Adrenal gland (tissue), 12 donors: Measurements from ENCODE around the gene ITGA2. TPM values are rescaled to one million over a fixed set of nuclear protein-coding genes. Genes with fewer than 3 reads are reported as not detected.

ENCODE experiments used
- DNase-seq, 7 donors: peaks; one replicate each; pipeline ENCODE4 v3.0.0-alpha.2; 2019 to 2020
- H3K27ac ChIP-seq, 5 donors: fragments of 200-600 bp; sonication (generic) in 4 of 5; 1 replicate in 3 of 5; 2 replicates in 2 of 5; pipeline versions ENCODE4 v1.5.1 to v1.8.0; 2016 to 2020; ENCODE audit warnings: mild to moderate bottlenecking in 1 of 5
- H3K27me3 ChIP-seq: fragments of 200-600 bp; 2 replicates; pipeline ENCODE4 v1.8.0; 2021
- H3K36me3 ChIP-seq, 2 donors: fragments of 200-600 bp; replicated peaks in 1 of 2; 1 replicate in 1 of 2; 2 replicates in 1 of 2; pipeline versions ENCODE4 v1.5.1 to v1.8.0; 2018 to 2022
- H3K4me1 ChIP-seq, 2 donors: fragments of 200-600 bp; replicated peaks in 1 of 2; 1 replicate in 1 of 2; 2 replicates in 1 of 2; pipeline versions ENCODE4 v1.5.1 to v1.8.0; 2018 to 2021
- H3K4me3 ChIP-seq, 4 donors: fragments of 200-600 bp; sonication (generic) in 3 of 4; one replicate each; pipeline ENCODE4 v1.5.1; 2016 to 2018
- H3K9me3 ChIP-seq, 3 donors: fragments of 200-600 bp; sonication (generic) in 1 of 3; replicated peaks in 1 of 3; 1 replicate in 2 of 3; 2 replicates in 1 of 3; pipeline versions ENCODE4 v1.5.1 to v1.8.0; 2016 to 2021
- POLR2A ChIP-seq, 2 donors: fragments of 450-650 bp; IDR thresholded peaks; one replicate each; pipeline ENCODE4 v1.6.1; 2017; ENCODE audit warnings: antibody characterized with exemption in 2 of 2, mild to moderate bottlenecking in 2 of 2, moderate library complexity in 1 of 2
- WGBS, 4 donors: extraction: QIAGEN DNeasy Blood & Tissue Kit in 2 of 4; methylation state at CpG; one replicate each; pipeline versions ENCODE4 v1.1.5 to v1.1.7; 2013 to 2017; 5-methylcytosine and 5-hydroxymethylcytosine counted together
- intact Hi-C, 2 donors: fragments of 100-400 bp; cut with DNase I; formaldehyde crosslinking; loops; one replicate each; pipeline versions ENCODE4 v1.14.1 to v1.15.0; 2022 to 2023
- polyA plus RNA-seq, 3 donors: library from polyadenylated mRNA; stranded (reverse); fragments of 200-250 nt in 2 of 3; fragments of 350-450 nt in 1 of 3; fragmentation: Illumina TruSeq in 1 of 3; extraction: RNeasy Lipid Tissue Mini Kit (QIAGEN cat#74804) in 1 of 3; gene quantifications; one replicate each; pipeline ENCODE4 v1.2.3, GENCODE V29; 2013 to 2014
- total RNA-seq, 9 donors: library from RNA; depleted of rRNA in 4 of 9; stranded (reverse); fragments of >200 nt in 4 of 9; fragments of 120-200 nt in 1 of 9; fragmentation: NEBNext Ultra II Directional in 1 of 9; extraction: Animal tissue kit (Norgen Biotek cat#: 25700) in 1 of 9; gene quantifications; one replicate each; pipeline versions ENCODE4 v1.1.0 to v1.2.4, GENCODE V29; 2013 to 2023
- TF ChIP-seq, protein P1 (sequence below), 6 experiments: fragments of 450-650 bp in 4 of 6; fragments of 200-600 bp in 2 of 6; sonication (generic) in 1 of 6; IDR thresholded peaks; 1 replicate in 5 of 6; 2 replicates in 1 of 6; pipeline versions ENCODE4 v1.5.1 to v1.8.0; 2016 to 2021; ENCODE audit warnings: antibody characterized with exemption in 6 of 6, mild to moderate bottlenecking in 2 of 6, moderate library complexity in 1 of 6
- donor health status: healthy with polysubstance abuse.
- donor health status: Bipolar disorder and iron deficiency.
- donor health status: DM: yes; HTN: yes; CAD: no.
- donor health status: DM: no; HTN: no; CAD: no.
- donor health status: DM: no; HTN: no; CAD: no.
- donor health status: DM: yes; HTN: yes; CAD: no.

ITGA2 gene
- total and polyA plus RNA-seq, 12 donors: 1.8 to 127 (median 20.8) TPM

DNA sequence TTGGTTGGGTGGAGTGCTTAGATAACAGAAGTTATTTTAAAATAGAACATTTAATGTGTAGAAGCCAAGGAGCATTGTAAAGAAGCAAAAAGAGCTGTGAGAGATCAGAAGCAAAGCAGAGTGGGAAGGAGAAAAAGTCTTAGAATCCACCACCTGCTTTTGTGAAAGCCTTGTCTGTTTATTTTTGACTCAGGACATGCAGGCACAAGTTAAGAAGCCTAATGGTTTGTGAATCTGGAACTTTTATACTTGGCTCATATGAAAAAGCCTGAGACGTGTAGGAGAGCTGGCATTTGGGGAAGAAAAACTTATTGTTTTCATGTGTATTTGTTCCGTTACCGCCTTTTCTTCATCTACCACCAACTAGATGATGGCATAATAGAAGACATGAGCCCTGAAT is 38.5 kb upstream of the ITGA2 start:
- peaks cover 0 to 26% of the 10 kb centered on the region in 2 donors for H3K4me1 ChIP-seq
- no peak overlapping the region for H3K27ac ChIP-seq
- 85 to 94% (median 87%) methylated on average over 3 of the region's 3 CpGs for WGBS, 4 donors
- no peaks in the 10 kb centered on the region for H3K9me3 ChIP-seq
- TF ChIP-seq, protein P1, sequence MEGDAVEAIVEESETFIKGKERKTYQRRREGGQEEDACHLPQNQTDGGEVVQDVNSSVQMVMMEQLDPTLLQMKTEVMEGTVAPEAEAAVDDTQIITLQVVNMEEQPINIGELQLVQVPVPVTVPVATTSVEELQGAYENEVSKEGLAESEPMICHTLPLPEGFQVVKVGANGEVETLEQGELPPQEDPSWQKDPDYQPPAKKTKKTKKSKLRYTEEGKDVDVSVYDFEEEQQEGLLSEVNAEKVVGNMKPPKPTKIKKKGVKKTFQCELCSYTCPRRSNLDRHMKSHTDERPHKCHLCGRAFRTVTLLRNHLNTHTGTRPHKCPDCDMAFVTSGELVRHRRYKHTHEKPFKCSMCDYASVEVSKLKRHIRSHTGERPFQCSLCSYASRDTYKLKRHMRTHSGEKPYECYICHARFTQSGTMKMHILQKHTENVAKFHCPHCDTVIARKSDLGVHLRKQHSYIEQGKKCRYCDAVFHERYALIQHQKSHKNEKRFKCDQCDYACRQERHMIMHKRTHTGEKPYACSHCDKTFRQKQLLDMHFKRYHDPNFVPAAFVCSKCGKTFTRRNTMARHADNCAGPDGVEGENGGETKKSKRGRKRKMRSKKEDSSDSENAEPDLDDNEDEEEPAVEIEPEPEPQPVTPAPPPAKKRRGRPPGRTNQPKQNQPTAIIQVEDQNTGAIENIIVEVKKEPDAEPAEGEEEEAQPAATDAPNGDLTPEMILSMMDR (IDR thresholded peaks at IDR 0.05): no peak
- TF ChIP-seq POLR2A (IDR thresholded peaks at IDR 0.05): no peak
- intact Hi-C loops: loop anchor here (5.0 kb wide), 2 partner anchors 142 to 147 kb away; no protein-coding TSS in a partner anchor
- H3K4me3 ChIP-seq: no peak overlapping the region
- H3K36me3 ChIP-seq: peaks cover 0 to 37% of the 10 kb centered on the region in 2 donors
- no peaks in the 10 kb centered on the region for H3K27me3 ChIP-seq
- no peak for DNase-seq

DNA sequence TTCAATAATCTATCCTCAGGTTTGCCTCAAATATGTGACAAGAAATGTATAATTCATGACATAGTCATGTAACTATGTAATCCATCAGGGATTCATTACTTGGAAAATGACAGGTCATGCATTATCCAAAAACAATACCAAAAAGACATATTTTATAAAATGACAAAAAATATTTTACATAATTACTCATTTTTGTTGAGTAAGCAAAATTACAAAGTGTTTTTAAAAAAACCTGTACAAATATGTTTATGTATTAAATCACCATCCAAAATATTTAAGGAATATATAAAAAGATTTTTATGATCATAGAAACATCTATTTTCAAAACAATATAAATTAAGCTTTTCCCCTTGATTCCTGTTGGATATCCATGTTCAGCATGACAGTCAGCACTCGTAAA is 36.7 kb upstream of the ITGA2 start:
- Histone ChIP-seq H3K36me3 (peaks cover 0 to 33% of the 10 kb centered on the region in 2 donors), H3K4me1 (peaks cover 0 to 14% of the 10 kb centered on the region in 2 donors), H3K27ac (no peak overlapping the region), H3K9me3 (no peaks in the 10 kb centered on the region), H3K27me3 (no peaks in the 10 kb centered on the region), H3K4me3 (no peak overlapping the region)
- intact Hi-C loops: loop anchor here (5.0 kb wide), 2 partner anchors 140 to 145 kb away; no protein-coding TSS in a partner anchor
- no peak for TF ChIP-seq POLR2A (IDR thresholded peaks at IDR 0.05)
- TF ChIP-seq, protein P1 (IDR thresholded peaks at IDR 0.05): no peak
- 93 to 100% (median 97%) methylated on average over 1 of the region's 1 CpG for WGBS, 4 donors
- no peak for DNase-seq

- no peak overlapping the region for H3K27ac ChIP-seq
- TF ChIP-seq, protein P1 (IDR thresholded peaks at IDR 0.05): no peak
- no peak for TF ChIP-seq POLR2A (IDR thresholded peaks at IDR 0.05)
- intact Hi-C loops: no loop called here
- DNase-seq: peak in 3 of 7 donors; percentile 12 to 41 (median 23)
- peaks cover 0 to 20% of the 10 kb centered on the region in 2 donors for H3K36me3 ChIP-seq
- 49 to 77% (median 62%) methylated on average over 4 of the region's 4 CpGs for WGBS, 4 donors
- H3K4me3 ChIP-seq: no peak overlapping the region
- no peaks in the 10 kb centered on the region for H3K9me3 ChIP-seq
- H3K4me1 ChIP-seq: no peaks in the 10 kb centered on the region
- H3K27me3 ChIP-seq: no peaks in the 10 kb centered on the region
Observed at GRCh38 chr5:52956014-52956413, 33.1 kb upstream of the ITGA2 start.

DNA sequence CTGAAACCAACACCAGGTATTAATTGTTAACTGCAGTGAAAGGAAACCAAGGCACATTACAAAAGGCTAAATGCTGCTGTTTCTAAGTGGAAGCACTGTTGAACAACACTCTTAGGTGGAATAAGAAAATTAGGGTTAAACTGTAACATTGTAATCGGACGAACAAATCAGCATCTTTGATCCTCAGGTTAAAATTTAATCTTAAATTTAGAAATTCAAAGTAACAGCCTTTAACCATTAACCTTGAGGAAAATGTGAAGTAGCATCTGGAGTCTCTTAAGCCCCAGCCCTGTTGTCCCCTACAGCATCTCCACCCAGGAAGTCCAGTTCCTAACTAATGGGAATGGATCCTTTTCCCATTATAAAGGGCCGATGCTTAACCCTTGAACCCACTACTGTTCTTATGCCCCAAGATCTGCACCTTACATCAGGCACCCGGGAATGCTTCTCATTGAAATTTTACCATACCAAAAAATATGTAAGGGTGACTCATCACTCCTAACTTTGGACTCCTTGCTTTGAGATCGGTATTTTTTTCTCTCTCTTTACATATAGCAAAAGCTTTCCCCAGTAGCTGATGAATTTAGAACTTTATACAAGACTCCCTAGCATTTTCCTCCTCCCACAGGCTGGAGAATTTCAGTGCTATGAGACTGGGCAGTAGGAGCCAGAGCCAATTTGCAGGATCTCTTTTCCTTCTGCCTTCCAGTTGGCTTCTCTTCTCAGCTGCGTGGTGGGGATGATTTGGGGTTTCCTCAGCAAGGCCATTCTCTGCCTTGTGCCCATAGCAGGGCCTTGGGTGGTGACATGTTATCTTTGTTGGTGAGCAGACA is 32.0 kb upstream of the ITGA2 start:
- no peaks in the 10 kb centered on the region for H3K27me3 ChIP-seq
- WGBS, 4 donors: 86 to 88% (median 87%) methylated on average over 6 of the region's 6 CpGs
- no peaks in the 10 kb centered on the region for H3K9me3 ChIP-seq
- peaks cover 0 to 20% of the 10 kb centered on the region in 2 donors for H3K36me3 ChIP-seq
- intact Hi-C loops: no loop called here
- no peak overlapping the region for H3K4me3 ChIP-seq
- DNase-seq: no peak
- H3K4me1 ChIP-seq: no peaks in the 10 kb centered on the region
- TF ChIP-seq, protein P1 (IDR thresholded peaks at IDR 0.05): no peak
- no peak for TF ChIP-seq POLR2A (IDR thresholded peaks at IDR 0.05)
- no peak overlapping the region for H3K27ac ChIP-seq
